Kidney epithelial cell (primary cell): ENCODE measurements around the gene TMED6. TPM values are rescaled to one million over a fixed set of nuclear protein-coding genes. Genes with fewer than 3 reads are reported as not detected.

ENCODE experiments used
- DNase-seq: peaks from one replicate; pipeline ENCODE4 v3.0.0-alpha.2; 2010; ENCODE audit warnings: low read depth
- H3K27me3 ChIP-seq: 2 replicates; pipeline ENCODE4 v1.6.0; 2011; ENCODE audit warnings: low read length; ENCODE audit not compliant: control insufficient read depth, insufficient read depth
- H3K36me3 ChIP-seq: 2 replicates; pipeline ENCODE4 v1.5.1; 2011; ENCODE audit warnings: low read length; ENCODE audit not compliant: control insufficient read depth, insufficient read depth
- H3K4me3 ChIP-seq: 2 replicates; pipeline ENCODE4 v1.5.1; 2011; ENCODE audit warnings: low read depth, mild to moderate bottlenecking, control low read depth, low read length
- CTCF ChIP-seq: IDR thresholded peaks from 2 replicates; pipeline ENCODE4 v1.5.1; 2011; ENCODE audit warnings: mild to moderate bottlenecking, moderate library complexity, low read length, control low read depth, inconsistent platforms; ENCODE audit not compliant: insufficient read depth, poor library complexity, severe bottlenecking
- total RNA-seq: library from RNA; depleted of rRNA; stranded (reverse); fragments of >200 nt; gene quantifications from 2 replicates; pipeline ENCODE4 v1.2.3, GENCODE V29; 2015

TMED6 gene
- total RNA-seq, 1 donor from 2014 or later = not detected

GRCh38 chr16:69329369-69330285, 22.0 kb downstream of the TMED6 start:
- peak overlapping the region; percentile 60 for H3K4me3 ChIP-seq
- H3K36me3 ChIP-seq = peaks cover 1% of the 10 kb centered on the region
- no peak for DNase-seq
- TF ChIP-seq CTCF = no peak
- no peaks in the 10 kb centered on the region for H3K27me3 ChIP-seq

DNA sequence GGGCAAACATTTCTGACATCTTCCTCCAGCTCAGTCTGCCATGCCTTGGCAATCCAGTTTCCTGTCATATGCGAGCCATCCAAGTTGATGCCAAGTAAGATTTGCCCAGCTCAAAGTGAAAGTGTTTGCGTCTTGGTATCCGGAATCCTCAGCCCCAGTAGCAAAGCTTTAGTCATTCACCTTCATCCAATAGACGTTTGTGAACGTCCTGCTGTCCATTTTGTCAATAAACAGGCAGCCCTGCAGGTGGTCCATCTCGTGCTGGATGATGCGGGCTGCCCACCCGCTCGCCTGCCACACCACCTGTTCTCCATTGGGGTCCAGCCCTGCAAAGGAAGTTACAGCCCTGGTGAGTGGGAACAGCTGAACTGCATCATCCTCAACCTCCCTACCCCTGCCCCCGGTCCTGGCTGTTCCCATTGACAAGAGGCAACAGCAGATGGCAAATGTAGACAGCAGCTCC, 22.7 kb downstream of the TMED6 start:
- DNase-seq = no peak
- peaks cover 2% of the 10 kb centered on the region for H3K36me3 ChIP-seq

DNA sequence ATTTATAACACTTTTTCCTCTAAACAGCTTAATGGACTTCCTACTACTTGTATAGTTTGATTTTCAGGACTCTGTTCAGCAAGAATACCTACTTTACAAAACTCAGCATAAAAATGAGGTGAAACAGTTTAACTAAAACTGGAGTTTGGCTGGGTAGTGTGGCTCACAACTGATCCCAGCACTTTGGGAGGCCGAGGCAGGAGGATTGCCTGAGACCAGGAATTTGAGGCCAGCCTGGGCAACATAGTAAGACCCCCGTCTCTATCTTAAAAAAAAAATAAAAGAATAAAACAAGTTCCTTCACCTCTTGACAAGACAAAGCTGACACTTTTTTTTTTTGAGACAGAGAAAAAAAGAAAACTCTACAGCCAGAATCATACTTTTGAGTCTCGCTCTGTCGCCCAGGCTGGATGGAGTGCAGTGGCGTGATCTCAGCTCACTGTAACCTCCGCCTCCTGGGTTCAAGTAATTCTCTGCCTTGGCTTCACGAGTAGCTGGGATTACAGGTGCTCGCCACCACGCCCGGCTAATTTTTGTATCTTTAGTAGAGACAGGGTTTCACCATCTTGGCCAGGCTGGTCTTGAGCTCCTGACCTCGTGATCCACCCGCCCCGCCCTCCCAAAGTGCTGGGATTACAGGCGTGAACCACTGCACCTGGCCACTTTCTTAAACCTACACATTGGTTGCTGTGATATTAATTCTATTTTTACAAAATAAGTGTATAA, 23.8 kb downstream of the TMED6 start:
- Histone ChIP-seq H3K4me3 (no peak overlapping the region), H3K27me3 (no peaks in the 10 kb centered on the region), H3K36me3 (peaks cover 4% of the 10 kb centered on the region)
- DNase-seq = no peak
- no peak for TF ChIP-seq CTCF

More for the DNA sequence above, 22.7 kb downstream of the TMED6 start:
- Histone ChIP-seq H3K4me3 (no peak overlapping the region), H3K27me3 (no peaks in the 10 kb centered on the region)
- TF ChIP-seq CTCF = no peak

GRCh38 chr16:69326172-69326873, 25.3 kb downstream of the TMED6 start:
- DNase-seq = no peak
- H3K4me3 ChIP-seq = no peak overlapping the region
- peaks cover 12% of the 10 kb centered on the region for H3K36me3 ChIP-seq
- no peaks in the 10 kb centered on the region for H3K27me3 ChIP-seq
- no peak for TF ChIP-seq CTCF

DNA sequence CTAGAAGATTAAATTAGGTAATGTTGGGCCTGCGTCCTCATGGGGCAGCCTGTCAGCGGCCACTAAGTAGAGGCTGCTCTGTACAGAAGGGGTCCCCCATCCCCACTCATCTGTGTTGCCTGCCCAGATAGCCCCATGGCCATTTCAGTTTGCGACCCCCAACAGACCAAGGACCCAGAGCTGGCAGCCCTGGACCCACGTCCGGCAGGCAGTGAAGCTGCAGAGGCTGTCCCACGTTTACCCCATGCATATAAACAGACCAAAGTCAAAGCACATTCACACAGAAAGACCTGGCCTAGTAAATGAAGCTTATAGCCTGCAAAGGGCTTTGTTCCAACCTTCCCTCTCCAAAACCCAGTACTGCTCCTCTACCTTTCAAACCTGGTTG, 25.8 kb downstream of the TMED6 start:
- no peak for DNase-seq
- peaks cover 12% of the 10 kb centered on the region for H3K36me3 ChIP-seq
- no peak for TF ChIP-seq CTCF
- H3K4me3 ChIP-seq = no peak overlapping the region
- H3K27me3 ChIP-seq = no peaks in the 10 kb centered on the region
